K562 (cell line): ENCODE measurements around the gene SEZ6. TPM values are rescaled to one million over a fixed set of nuclear protein-coding genes. Genes with fewer than 3 reads are reported as not detected.
A peak's percentile ranks its signal among the peaks of the same experiment; 100 is the strongest.

Experiments
- E2F8 ChIP-seq: fragments of 450-650 bp; IDR thresholded peaks from 2 replicates; pipeline ENCODE4 v1.7.1; 2018; ENCODE audit warnings: mild to moderate bottlenecking, low read depth; ENCODE audit not compliant: partially characterized antibody
- HBP1 ChIP-seq: fragments of 450-650 bp; formaldehyde crosslinking; IDR thresholded peaks from 2 replicates; pipeline ENCODE4 v1.4.0; 2022; ENCODE audit warnings: missing genetic modification characterization
- KDM1A ChIP-seq, 2 experiments: fragments of 450-650 bp; IDR thresholded peaks; 2 replicates each; pipeline ENCODE4 v1.6.1; 2016; ENCODE audit warnings: mild to moderate bottlenecking in 2 of 2
- KDM2B ChIP-seq: fragments of 250-450 bp; sonication (Bioruptor Pico); IDR thresholded peaks from 2 replicates; pipeline ENCODE4 v1.8.0; 2021; ENCODE audit warnings: mild to moderate bottlenecking, moderate library complexity
- KLF13 ChIP-seq: fragments of 450-650 bp; IDR thresholded peaks from 2 replicates; pipeline ENCODE4 v1.6.1; 2016; ENCODE audit warnings: missing genetic modification characterization, low read depth, mild to moderate bottlenecking, missing compliant biosample characterization, moderate library complexity, borderline replicate concordance
- MBD2 ChIP-seq: sonication (generic); IDR thresholded peaks from 2 replicates; pipeline ENCODE4 v1.6.1; 2016; ENCODE audit warnings: low read depth, borderline replicate concordance
- USF1 ChIP-seq: sonication (generic); formaldehyde crosslinking; IDR thresholded peaks from 2 replicates; pipeline ENCODE4 v1.9.0; 2022; ENCODE audit warnings: mild to moderate bottlenecking, missing genetic modification reagents
- ZNF232 ChIP-seq: sonication (generic); formaldehyde crosslinking; IDR thresholded peaks from 2 replicates; pipeline ENCODE4 v1.8.0; 2022; ENCODE audit warnings: mild to moderate bottlenecking, missing genetic modification reagents
- ZNF263 ChIP-seq: sonication (generic); formaldehyde crosslinking; IDR thresholded peaks from 2 replicates; pipeline ENCODE4 v1.8.0; 2022; ENCODE audit warnings: mild to moderate bottlenecking, missing genetic modification reagents, borderline replicate concordance
- ZNF384 ChIP-seq: IDR thresholded peaks from 2 replicates; pipeline ENCODE4 v1.6.1; 2012; ENCODE audit warnings: low read depth, low read length, improper control_type of control experiment
- ZNF584 ChIP-seq: fragments of 200-800 bp; sonication (Bioruptor generic); IDR thresholded peaks from 2 replicates; pipeline ENCODE4 v1.6.1; 2016; ENCODE audit warnings: low read depth, mild to moderate bottlenecking, missing genetic modification characterization, missing compliant biosample characterization
- ZNF766 ChIP-seq: fragments of 200-800 bp; sonication (Bioruptor generic); conservative IDR thresholded peaks from 2 replicates; pipeline ENCODE4 v1.6.1; 2016; ENCODE audit warnings: missing genetic modification characterization, missing compliant biosample characterization
- ZNF778 ChIP-seq: fragments of 450-650 bp; formaldehyde crosslinking; IDR thresholded peaks from 2 replicates; pipeline ENCODE4 v1.4.0; 2020; ENCODE audit warnings: mild to moderate bottlenecking, moderate library complexity
- polyA plus RNA-seq, 8 experiments: library from polyadenylated mRNA; depleted of rRNA in 4 of 8; stranded (reverse) in 5 of 8; unstranded in 3 of 8; fragments of >200 nt; fragmentation: Nextera tagmentation in 2 of 8; fragmentation: Illumina TruSeq in 1 of 8; extraction: Ambion mirVana in 2 of 8; extraction: Trizol in 1 of 8; gene quantifications; 2 replicates each; pipeline versions ENCODE4 v1.2.1 to v1.2.3, GENCODE V29; 2011 to 2014; ENCODE audit warnings: inconsistent platforms in 1 of 8, missing spikeins in 1 of 8
- total RNA-seq, 7 experiments: library from RNA; depleted of rRNA in 6 of 7; stranded (reverse); fragments of >200 nt in 6 of 7; fragmentation: Illumina TruSeq in 2 of 7; extraction: Trizol in 2 of 7; gene quantifications; 2 replicates each; pipeline versions ENCODE4 v1.2.1 to v1.2.3, GENCODE V29; 2011 to 2021; ENCODE audit warnings: low replicate concordance in 1 of 7
- TF ChIP-seq, protein P1 (sequence below): fragments of 250-450 bp; sonication (Bioruptor Pico); IDR thresholded peaks from 2 replicates; pipeline ENCODE4 v1.8.0; 2022; ENCODE audit warnings: moderate library complexity, mild to moderate bottlenecking, inconsistent platforms
- TF ChIP-seq, protein P2 (sequence below): IDR thresholded peaks from 3 replicates; pipeline ENCODE4 v1.6.1; 2011; ENCODE audit warnings: borderline replicate concordance, mild to moderate bottlenecking; ENCODE audit not compliant: insufficient read length, insufficient read depth

Gene SEZ6
- total and polyA plus RNA-seq, 9 of the 15 experiments (the other 6 are each of a cell fraction or from before 2014, with no cell fraction given), result not detected

DNA sequence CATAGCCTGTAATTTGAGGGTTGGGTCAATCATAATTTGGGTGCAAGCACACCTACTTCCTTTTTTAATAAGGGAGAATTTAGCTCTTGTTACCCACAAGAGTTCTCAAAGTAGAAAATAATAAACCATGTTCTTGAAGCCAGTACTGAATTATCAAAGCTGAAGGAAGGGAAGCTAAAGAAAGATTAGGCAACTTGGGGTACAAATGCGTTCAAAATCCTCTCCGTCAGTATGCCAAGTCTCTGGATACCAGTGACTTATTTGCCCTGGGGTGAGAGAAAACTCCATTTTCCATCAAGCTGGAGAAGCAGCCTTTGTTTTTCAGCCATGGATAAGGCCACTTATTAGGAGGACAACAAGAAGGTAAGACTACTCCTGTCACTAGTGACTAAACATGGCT lies 79.5 kb downstream of the SEZ6 start (continued):
- TF ChIP-seq E2F8 (no peak), KLF13 (tag) (no peak), ZNF766 (peak; percentile 15; the same call in 1 of the 2 replicates), ZNF263 (CRISPR knock-in tag) (no peak), ZNF778 (CRISPR knock-in tag) (no peak), ZNF384 (no peak), KDM1A (IDR thresholded peaks at IDR 0.05) (no peak), ZNF584 (peak; percentile 73; the same call in 1 of the 2 replicates), KDM2B (CRISPR knock-in tag) (no peak), HBP1 (CRISPR knock-in tag) (no peak), MBD2 (no peak), USF1 (CRISPR knock-in tag) (no peak), ZNF232 (CRISPR knock-in tag) (no peak)
- TF ChIP-seq, protein P1, sequence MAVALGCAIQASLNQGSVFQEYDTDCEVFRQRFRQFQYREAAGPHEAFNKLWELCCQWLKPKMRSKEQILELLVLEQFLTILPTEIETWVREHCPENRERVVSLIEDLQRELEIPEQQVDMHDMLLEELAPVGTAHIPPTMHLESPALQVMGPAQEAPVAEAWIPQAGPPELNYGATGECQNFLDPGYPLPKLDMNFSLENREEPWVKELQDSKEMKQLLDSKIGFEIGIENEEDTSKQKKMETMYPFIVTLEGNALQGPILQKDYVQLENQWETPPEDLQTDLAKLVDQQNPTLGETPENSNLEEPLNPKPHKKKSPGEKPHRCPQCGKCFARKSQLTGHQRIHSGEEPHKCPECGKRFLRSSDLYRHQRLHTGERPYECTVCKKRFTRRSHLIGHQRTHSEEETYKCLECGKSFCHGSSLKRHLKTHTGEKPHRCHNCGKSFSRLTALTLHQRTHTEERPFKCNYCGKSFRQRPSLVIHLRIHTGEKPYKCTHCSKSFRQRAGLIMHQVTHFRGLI (CRISPR knock-in tag), result no peak
- TF ChIP-seq, protein P2, sequence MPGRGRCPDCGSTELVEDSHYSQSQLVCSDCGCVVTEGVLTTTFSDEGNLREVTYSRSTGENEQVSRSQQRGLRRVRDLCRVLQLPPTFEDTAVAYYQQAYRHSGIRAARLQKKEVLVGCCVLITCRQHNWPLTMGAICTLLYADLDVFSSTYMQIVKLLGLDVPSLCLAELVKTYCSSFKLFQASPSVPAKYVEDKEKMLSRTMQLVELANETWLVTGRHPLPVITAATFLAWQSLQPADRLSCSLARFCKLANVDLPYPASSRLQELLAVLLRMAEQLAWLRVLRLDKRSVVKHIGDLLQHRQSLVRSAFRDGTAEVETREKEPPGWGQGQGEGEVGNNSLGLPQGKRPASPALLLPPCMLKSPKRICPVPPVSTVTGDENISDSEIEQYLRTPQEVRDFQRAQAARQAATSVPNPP, result no peak
